ENCODE measurements around the gene EMILIN2.

EMILIN2 gene

GRCh38 chr18:2879889-2880288 is 33.1 kb downstream of the EMILIN2 start:
- no peak for DNase-seq

GRCh38 chr18:2880473-2880872 is 33.7 kb downstream of the EMILIN2 start:
- no peak for DNase-seq

GRCh38 chr18:2881088-2881839 is 34.5 kb downstream of the EMILIN2 start:
- DNase-seq: peak; percentile 37

- no peak for DNase-seq
Observed at GRCh38 chr18:2881840-2882195, 35.0 kb downstream of the EMILIN2 start.

- DNase-seq: no peak
Observed at GRCh38 chr18:2882201-2882600, 35.4 kb downstream of the EMILIN2 start.

- DNase-seq: no peak
Observed at GRCh38 chr18:2883076-2883735, 36.4 kb downstream of the EMILIN2 start.

- no peak for DNase-seq
Observed at GRCh38 chr18:2884706-2885285, 38.0 kb downstream of the EMILIN2 start.

- DNase-seq: no peak
Observed at GRCh38 chr18:2887470-2887869, 40.7 kb downstream of the EMILIN2 start.

GRCh38 chr18:2889761-2890192 is 43.0 kb downstream of the EMILIN2 start:
- no peak for DNase-seq

GRCh38 chr18:2890606-2891005 is 43.8 kb downstream of the EMILIN2 start:
- DNase-seq: no peak

GRCh38 chr18:2891526-2892431 is 45.0 kb downstream of the EMILIN2 start:
- DNase-seq: no peak

GRCh38 chr18:2893056-2893455 is 46.2 kb downstream of the EMILIN2 start:
- DNase-seq: no peak

- no peak for DNase-seq
Observed at GRCh38 chr18:2893676-2894075, 46.9 kb downstream of the EMILIN2 start.

GRCh38 chr18:2894131-2894840 is 47.5 kb downstream of the EMILIN2 start:
- no peak for DNase-seq

GRCh38 chr18:2894841-2895370 is 48.1 kb downstream of the EMILIN2 start:
- DNase-seq: no peak

GRCh38 chr18:2895391-2895790 is 48.6 kb downstream of the EMILIN2 start:
- no peak for DNase-seq

GRCh38 chr18:2896990-2897389 is 50.2 kb downstream of the EMILIN2 start:
- no peak for DNase-seq

GRCh38 chr18:2897448-2898185 is 50.8 kb downstream of the EMILIN2 start:
- DNase-seq: no peak

- DNase-seq: no peak
Observed at GRCh38 chr18:2898186-2898640, 51.4 kb downstream of the EMILIN2 start.

GRCh38 chr18:2900684-2901422 is 54.0 kb downstream of the EMILIN2 start:
- no peak for DNase-seq
